SK-N-SH (cell line): ENCODE data around the gene DIS3L2.

Experiments
- IRF3 ChIP-seq: fragments of 150-350 bp; IDR thresholded peaks from 2 replicates; pipeline ENCODE4 v1.6.1; 2016; ENCODE audit warnings: mild to moderate bottlenecking, low read depth, low read length
- MAX ChIP-seq: IDR thresholded peaks from 2 replicates; pipeline ENCODE4 v1.4.0; 2012; ENCODE audit warnings: low read depth
- POLR2AphosphoS5 ChIP-seq: IDR thresholded peaks from 2 replicates; pipeline ENCODE4 v1.6.1; 2012; ENCODE audit warnings: low read depth, low read length
- RAD21 ChIP-seq: IDR thresholded peaks from 2 replicates; pipeline ENCODE4 v1.6.1; 2012; ENCODE audit warnings: mild to moderate bottlenecking, low read length
- RCOR1 ChIP-seq: fragments of 150-350 bp; IDR thresholded peaks from 2 replicates; pipeline ENCODE4 v1.6.1; 2017; ENCODE audit warnings: antibody characterized with exemption, low read length
- REST ChIP-seq: IDR thresholded peaks from 2 replicates; pipeline ENCODE4 v1.6.1; 2012; ENCODE audit warnings: mild to moderate bottlenecking, low read depth, low read length, moderate library complexity
- RXRA ChIP-seq: IDR thresholded peaks from 2 replicates; pipeline ENCODE4 v1.4.0; 2012; ENCODE audit warnings: low read depth, mild to moderate bottlenecking, borderline replicate concordance
- YY1 ChIP-seq: IDR thresholded peaks from 2 replicates; pipeline ENCODE4 v1.4.0; 2012; ENCODE audit warnings: low read depth, mild to moderate bottlenecking
- ZBTB33 ChIP-seq: IDR thresholded peaks from 2 replicates; pipeline ENCODE4 v1.4.0; 2012; ENCODE audit warnings: low read depth, borderline replicate concordance
- TF ChIP-seq, protein P1 (sequence below): fragments of 200-600 bp; sonication (generic); IDR thresholded peaks from 2 replicates; pipeline ENCODE4 v1.6.1; 2017; ENCODE audit warnings: antibody characterized with exemption, mild to moderate bottlenecking, moderate library complexity

GRCh38 chr2:232367591-232368233 is 406.2 kb downstream of the DIS3L2 start:
- TF ChIP-seq, protein P1, sequence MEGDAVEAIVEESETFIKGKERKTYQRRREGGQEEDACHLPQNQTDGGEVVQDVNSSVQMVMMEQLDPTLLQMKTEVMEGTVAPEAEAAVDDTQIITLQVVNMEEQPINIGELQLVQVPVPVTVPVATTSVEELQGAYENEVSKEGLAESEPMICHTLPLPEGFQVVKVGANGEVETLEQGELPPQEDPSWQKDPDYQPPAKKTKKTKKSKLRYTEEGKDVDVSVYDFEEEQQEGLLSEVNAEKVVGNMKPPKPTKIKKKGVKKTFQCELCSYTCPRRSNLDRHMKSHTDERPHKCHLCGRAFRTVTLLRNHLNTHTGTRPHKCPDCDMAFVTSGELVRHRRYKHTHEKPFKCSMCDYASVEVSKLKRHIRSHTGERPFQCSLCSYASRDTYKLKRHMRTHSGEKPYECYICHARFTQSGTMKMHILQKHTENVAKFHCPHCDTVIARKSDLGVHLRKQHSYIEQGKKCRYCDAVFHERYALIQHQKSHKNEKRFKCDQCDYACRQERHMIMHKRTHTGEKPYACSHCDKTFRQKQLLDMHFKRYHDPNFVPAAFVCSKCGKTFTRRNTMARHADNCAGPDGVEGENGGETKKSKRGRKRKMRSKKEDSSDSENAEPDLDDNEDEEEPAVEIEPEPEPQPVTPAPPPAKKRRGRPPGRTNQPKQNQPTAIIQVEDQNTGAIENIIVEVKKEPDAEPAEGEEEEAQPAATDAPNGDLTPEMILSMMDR, result peak; percentile 30
- TF ChIP-seq REST (no peak), YY1 (no peak), IRF3 (no peak), MAX (no peak), POLR2AphosphoS5 (no peak), RXRA (no peak), ZBTB33 (no peak), RCOR1 (no peak), RAD21 (0 out of 2 replicates have a peak, but pooled peaks have one; percentile 2)
